Limb (tissue), 2 donors: Measurements from ENCODE around the gene MOGAT3.

ENCODE experiments used
- DNase-seq, 2 donors: peaks; one replicate each; pipeline ENCODE4 v3.0.0-alpha.2; 2016; ENCODE audit errors: extremely low spot score in 2 of 2

Gene MOGAT3, protein sequence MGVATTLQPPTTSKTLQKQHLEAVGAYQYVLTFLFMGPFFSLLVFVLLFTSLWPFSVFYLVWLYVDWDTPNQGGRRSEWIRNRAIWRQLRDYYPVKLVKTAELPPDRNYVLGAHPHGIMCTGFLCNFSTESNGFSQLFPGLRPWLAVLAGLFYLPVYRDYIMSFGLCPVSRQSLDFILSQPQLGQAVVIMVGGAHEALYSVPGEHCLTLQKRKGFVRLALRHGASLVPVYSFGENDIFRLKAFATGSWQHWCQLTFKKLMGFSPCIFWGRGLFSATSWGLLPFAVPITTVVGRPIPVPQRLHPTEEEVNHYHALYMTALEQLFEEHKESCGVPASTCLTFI

GRCh38 chr7:101200862-101201599 is at the start of gene MOGAT3:
Gene MOGAT3, minus strand, starts transcription at chr7:101201036. Its CDS starts 182 bp downstream, at chr7:101200854.
- no peak for DNase-seq

DNA sequence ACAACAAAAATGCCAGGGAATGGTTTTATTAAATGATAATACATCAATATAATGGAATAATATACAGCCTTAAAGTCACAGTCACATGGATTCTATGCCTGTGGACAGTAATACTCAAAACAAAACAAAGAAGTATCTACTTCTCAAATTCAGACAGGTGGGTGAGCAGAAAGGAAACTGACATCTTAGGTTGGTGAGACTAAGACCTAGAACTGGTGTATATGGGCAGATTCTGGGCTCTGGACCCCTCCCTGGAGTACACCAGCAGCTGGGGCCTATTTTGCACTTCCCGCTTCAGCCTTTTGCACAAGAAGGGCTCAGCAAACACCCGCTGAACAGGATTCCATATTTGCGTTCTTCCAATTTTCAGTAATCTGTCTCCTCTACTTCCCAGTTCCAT is 49.5 kb upstream of the MOGAT3 start:
- DNase-seq = no peak

DNA sequence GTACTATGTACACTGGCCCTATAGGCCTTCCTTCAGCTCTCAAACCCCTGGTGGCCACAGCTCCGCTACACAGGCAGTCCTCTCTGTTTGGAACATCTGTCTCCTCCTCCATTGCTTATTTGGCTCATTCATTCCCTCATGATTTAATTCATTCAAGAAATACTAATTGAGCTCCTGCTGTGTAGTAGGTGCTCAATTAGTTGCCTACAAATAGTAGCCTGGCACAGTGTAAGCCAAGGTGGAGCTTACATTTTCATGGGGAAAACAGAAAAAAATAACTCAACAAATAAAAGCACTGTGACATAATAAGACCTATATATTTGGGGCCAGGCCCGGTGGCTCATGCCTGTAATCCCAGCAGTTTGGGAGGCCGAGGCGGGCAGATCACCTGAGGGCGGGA is 47.4 kb upstream of the MOGAT3 start:
- DNase-seq = no peak

DNA sequence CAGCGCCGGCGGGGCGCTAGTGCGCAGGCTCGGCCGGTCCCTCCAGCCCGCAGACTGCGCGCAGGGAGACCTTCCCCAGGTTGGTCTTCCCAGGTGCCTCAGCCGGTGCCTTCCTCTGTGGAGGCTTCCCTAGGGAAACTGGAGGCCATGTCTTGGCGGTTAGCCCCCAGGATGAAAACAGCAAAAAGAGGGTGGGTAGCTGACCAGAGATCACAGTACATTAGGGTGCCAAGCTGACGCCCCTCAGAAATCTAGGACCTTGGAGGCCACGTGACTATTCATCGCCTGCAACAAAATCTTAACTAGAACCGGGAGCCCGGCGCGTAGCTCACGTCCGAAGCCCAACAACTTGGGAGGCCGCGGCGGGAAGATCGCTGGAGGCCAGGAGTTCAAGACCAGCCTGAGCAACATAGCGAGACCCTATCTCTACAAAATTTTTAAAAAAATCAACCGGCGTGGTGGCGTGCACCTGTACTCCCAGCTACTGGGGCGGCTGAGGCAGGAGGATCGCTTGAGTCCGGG is 44.4 kb upstream of the MOGAT3 start:
- DNase-seq = no peak

DNA sequence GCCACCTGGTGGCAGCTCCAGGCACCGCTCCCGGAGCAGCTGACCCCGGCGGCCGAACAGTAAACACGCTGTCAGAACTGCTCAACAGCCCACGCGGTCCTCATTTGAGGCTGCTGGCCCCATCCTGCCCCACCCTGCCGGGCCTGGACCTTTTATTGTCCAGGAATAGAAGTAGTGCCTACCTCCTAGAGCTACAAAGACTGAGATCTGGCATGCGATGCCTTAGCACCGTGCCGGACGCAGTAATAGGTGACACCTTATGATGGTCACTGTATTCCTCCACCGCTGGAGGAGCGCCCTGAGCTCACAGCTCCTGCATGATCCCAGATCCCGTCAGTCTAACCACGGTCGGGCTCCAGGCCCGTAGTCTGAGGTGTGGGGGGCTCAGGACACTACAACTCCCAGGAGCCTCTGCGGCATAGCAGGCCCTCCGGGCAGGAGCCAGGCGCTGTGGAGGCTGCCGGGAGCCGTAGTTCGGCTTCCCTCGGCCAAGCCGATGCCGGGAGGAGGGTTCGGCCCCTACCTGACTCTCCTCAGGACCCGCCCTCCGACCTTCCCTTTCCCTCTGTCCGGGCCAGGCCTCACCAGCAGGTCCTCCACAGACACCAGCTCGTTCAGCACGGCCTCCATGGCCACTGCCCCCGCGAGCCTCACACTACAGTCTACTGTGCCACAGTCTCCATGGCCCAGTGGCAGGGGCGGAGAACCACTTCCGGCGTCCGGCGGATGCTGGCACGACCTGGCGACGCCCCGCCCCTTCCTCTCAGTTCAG is 43.7 kb upstream of the MOGAT3 start, which contains the start of gene FIS1:
TSS of gene FIS1 (minus strand) at position 707 of the 772 bp plus-strand sequence. CDS start at position 630, 77 bp downstream.
- DNase-seq = peak; percentile 95

- no peak for DNase-seq
These were observed 43.0 kb upstream of the MOGAT3 start for GRCh38 chr7:101243646-101244374.

- no peak for DNase-seq
These were observed 40.9 kb upstream of the MOGAT3 start for GRCh38 chr7:101241443-101242349.

DNA sequence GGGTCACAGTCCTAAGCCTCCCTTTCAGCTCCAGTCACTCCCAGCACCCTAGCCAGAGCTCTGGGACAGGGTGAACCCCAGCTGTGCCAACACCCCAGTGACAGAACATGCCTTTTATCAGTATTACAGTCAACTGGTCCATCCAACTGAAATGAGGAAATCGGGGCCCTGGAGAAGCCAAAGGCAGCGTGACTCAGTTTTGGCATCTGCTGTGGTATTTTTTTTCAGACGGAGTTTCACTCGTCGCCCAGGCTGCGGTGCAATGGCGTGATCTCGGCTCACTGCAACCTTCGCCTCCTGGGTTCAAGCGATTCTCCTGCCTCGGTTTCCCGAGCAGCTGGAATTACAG is 40.2 kb upstream of the MOGAT3 start:
- DNase-seq = no peak

GRCh38 chr7:101240226-101241014 is 39.6 kb upstream of the MOGAT3 start:
- no peak for DNase-seq

- DNase-seq = no peak
These were observed 39.0 kb upstream of the MOGAT3 start for GRCh38 chr7:101239951-101240220.

DNA sequence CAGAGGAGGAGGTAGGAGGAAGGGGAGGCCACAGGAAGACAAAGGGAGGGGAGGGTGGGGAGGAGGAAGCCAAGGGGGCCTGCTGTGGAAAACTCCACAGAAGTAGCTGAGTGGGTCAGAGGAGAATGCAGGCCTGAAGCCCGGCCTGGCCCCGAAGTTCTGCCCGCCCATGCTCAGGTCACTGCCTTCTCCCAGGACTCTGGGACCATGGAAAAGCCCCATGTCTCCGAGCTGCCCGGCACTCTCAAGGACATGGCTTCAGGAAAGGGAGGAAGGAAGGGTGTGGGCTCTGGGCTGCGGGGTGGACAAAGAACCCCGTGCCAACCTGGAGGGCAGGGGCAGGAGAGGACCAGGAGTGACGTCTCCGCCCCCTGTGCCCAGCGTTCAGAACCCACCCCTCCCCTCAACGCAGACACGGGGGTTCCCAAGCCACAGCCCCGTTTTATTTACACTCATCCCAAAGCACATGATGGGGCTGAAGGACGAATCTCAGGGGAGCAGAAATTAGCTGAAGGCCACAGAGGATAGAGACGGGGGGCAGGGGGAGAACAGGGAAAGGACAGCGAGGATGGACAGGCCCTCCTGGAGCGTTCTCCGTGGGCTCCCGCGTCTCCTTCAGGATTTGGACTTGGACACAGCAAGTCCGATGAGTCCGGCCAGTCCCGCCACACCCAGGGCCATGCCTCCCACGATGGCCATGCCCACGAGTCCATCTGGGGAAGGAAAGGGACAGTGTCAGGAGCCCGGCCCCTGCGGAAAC is 38.5 kb upstream of the MOGAT3 start:
- no peak for DNase-seq

- no peak for DNase-seq
These were observed 37.7 kb upstream of the MOGAT3 start for GRCh38 chr7:101238226-101239182.

DNA sequence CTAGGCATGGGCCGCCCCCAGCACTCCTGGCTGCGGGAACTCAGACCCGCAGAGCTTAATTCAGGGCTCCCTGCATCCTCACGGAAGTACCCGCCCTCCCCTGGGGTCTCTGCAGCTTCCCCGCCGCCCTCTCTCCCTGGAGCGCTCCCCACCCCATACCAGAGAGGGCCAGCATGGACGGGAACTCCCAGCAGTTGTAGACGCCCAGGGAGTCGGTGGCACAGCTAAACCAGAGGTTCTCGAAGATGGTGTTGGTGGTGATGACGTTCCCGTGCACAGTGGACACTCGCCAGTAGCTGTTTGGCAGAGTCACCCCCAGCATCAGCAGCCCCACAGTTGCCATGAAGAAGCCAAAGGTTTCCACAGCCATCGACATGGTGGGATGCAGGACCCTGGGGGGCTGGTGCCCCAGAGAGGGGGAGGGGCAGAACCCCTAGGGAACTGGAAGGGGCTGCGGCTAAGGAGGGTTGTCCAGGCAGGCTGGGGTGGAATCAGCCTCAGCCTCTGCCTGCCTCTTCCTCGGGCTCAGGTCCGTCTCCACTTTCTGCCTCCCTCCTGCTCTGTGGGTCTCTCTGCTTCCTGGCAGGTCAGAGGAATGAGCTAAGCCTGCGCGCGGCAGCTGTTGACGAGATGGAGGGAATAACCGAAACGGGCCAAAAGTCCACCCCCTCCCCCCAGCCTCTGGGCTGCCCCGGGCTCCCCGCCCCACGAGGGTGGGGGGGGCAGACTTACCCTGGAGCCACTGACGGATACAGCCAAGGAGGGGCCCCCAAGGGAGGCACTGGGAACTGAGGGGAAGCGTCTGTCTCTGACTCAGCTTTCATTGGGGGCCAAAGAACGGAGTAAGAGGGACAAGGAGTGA is 36.6 kb upstream of the MOGAT3 start, which contains the start of gene CLDN15:
TSS of gene CLDN15 (minus strand) at position 597 of the 862 bp plus-strand sequence. CDS start at position 376, 221 bp downstream.
- peak in 1 of 2 donors; percentile 65 for DNase-seq

GRCh38 chr7:101236292-101236835 is 35.5 kb upstream of the MOGAT3 start:
- DNase-seq = no peak

GRCh38 chr7:101235522-101235921 is 34.7 kb upstream of the MOGAT3 start:
- no peak for DNase-seq

DNA sequence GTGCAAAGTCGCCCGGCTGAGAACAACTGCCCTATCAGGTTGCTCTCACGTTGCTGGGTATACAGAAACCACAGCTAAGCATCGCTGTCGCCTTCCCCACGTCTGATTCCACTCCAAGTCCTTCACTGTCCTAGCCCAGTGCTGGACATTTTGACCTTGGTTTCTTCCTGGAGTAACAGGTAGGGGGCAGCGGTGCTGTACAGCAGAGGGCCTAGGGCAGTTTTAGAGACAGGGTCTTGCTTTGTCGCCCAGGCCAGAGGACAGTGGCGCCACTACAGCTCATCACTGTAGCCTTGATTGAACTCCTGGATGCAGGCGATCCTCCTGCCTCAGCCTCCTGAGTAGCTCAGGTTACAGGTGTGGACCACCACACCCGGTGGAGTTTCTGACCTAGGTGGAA is 34.2 kb upstream of the MOGAT3 start:
- no peak for DNase-seq
